ENCODE results near the gene ATP2B2.

The ATP2B2 gene

GRCh38 chr3:10322352-10322710 lies 183.1 kb downstream of the ATP2B2 start:
- DNase-seq (ENCODE audit: low spot score), result no peak
- in situ Hi-C loops (cut with MboI; ENCODE audit: low pct_unique_long_range_greater_than_20kb, low sequenced_read_pairs, unreplicated experiment), result no loop called here
- TF ChIP-seq, protein P1, sequence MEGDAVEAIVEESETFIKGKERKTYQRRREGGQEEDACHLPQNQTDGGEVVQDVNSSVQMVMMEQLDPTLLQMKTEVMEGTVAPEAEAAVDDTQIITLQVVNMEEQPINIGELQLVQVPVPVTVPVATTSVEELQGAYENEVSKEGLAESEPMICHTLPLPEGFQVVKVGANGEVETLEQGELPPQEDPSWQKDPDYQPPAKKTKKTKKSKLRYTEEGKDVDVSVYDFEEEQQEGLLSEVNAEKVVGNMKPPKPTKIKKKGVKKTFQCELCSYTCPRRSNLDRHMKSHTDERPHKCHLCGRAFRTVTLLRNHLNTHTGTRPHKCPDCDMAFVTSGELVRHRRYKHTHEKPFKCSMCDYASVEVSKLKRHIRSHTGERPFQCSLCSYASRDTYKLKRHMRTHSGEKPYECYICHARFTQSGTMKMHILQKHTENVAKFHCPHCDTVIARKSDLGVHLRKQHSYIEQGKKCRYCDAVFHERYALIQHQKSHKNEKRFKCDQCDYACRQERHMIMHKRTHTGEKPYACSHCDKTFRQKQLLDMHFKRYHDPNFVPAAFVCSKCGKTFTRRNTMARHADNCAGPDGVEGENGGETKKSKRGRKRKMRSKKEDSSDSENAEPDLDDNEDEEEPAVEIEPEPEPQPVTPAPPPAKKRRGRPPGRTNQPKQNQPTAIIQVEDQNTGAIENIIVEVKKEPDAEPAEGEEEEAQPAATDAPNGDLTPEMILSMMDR (IDR thresholded peaks at IDR 0.05; ENCODE audit: extremely low read depth, insufficient read depth, missing control alignments), result peak; percentile 59

- TF ChIP-seq, protein P1 (IDR thresholded peaks at IDR 0.05; ENCODE audit: extremely low read depth, insufficient read depth, missing control alignments), result no peak
- no peak for DNase-seq (ENCODE audit: low spot score)
- in situ Hi-C loops (cut with MboI; ENCODE audit: low pct_unique_long_range_greater_than_20kb, low sequenced_read_pairs, unreplicated experiment), result no loop called here
Observed at GRCh38 chr3:10321630-10322351, 183.6 kb downstream of the ATP2B2 start.

- TF ChIP-seq, protein P1 (IDR thresholded peaks at IDR 0.05; ENCODE audit: extremely low read depth, insufficient read depth, missing control alignments), result no peak
- in situ Hi-C loops (cut with MboI; ENCODE audit: low pct_unique_long_range_greater_than_20kb, low sequenced_read_pairs, unreplicated experiment), result no loop called here
- no peak for DNase-seq (ENCODE audit: low spot score)
Observed at GRCh38 chr3:10320320-10320677, 185.1 kb downstream of the ATP2B2 start.

GRCh38 chr3:10319804-10320203 lies 185.6 kb downstream of the ATP2B2 start:
- in situ Hi-C loops (cut with MboI; ENCODE audit: low pct_unique_long_range_greater_than_20kb, low sequenced_read_pairs, unreplicated experiment), result no loop called here
- TF ChIP-seq, protein P1 (IDR thresholded peaks at IDR 0.05; ENCODE audit: extremely low read depth, insufficient read depth, missing control alignments), result no peak
- DNase-seq (ENCODE audit: low spot score), result no peak

GRCh38 chr3:10319251-10319650 lies 186.1 kb downstream of the ATP2B2 start:
- TF ChIP-seq, protein P1 (IDR thresholded peaks at IDR 0.05; ENCODE audit: extremely low read depth, insufficient read depth, missing control alignments), result no peak
- DNase-seq (ENCODE audit: low spot score), result no peak
- in situ Hi-C loops (cut with MboI; ENCODE audit: low pct_unique_long_range_greater_than_20kb, low sequenced_read_pairs, unreplicated experiment), result no loop called here

- DNase-seq (ENCODE audit: low spot score), result no peak
- TF ChIP-seq, protein P1 (IDR thresholded peaks at IDR 0.05; ENCODE audit: extremely low read depth, insufficient read depth, missing control alignments), result no peak
- in situ Hi-C loops (cut with MboI; ENCODE audit: low pct_unique_long_range_greater_than_20kb, low sequenced_read_pairs, unreplicated experiment), result no loop called here
Observed at GRCh38 chr3:10317961-10318350, 187.4 kb downstream of the ATP2B2 start.

Data from GM13977 (cell line).